ENCODE data around the gene TEX53.

Gene TEX53

GRCh38 chr9:114638404-114638803, 19.2 kb downstream of the TEX53 start:
- DNase-seq (ENCODE audit: low read depth), result no peak

DNA sequence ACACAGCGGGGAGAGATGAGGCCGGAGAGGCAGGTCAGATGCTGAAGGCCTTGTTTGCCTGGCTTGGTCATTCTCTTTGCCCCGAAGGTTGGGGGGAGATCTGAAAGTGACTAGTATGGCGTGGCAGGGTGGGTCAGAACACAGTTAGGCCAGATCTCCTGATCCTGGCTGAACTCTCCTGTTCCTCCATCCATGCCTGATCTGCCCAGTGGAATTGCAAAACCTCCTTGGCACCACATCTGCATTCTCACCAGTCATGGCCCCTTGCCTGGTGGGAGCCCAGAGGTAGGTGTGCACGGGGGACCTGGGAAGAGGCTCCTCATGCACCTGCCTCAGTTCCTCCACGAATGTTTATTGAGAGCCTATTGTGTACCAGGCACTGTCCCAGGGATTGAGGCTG, 23.2 kb downstream of the TEX53 start:
- no peak for DNase-seq (ENCODE audit: low read depth)

GRCh38 chr9:114633438-114634089, 24.0 kb downstream of the TEX53 start:
- DNase-seq (ENCODE audit: low read depth), result peak; percentile 14

GRCh38 chr9:114631166-114631565, 26.4 kb downstream of the TEX53 start:
- no peak for DNase-seq (ENCODE audit: low read depth)

DNA sequence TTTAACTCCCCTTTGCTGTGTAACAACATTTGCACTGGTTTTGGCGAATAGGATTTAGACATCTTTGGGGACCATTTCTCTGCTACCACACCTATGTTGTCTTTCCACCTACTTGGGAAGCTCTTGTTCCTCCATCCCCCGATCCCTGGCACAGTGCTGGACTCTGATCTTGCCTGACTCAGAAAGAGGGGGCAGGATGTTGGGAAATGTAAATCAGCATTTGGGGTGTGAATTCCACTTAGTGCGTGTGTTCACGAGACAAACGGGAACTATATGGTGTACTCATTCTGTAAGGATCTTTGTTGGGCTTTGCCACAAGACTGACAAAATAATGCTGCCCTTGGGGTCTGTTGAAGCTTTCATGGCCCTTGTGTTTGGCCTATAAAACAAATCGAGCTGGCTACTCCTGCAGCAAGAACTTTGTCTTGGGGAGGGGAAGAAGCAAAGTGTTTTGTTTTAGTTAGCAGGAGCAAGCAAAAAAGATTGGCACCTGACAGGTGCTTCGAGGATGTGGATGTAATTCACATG, 28.0 kb downstream of the TEX53 start:
- peak; percentile 14 for DNase-seq (ENCODE audit: low read depth)

- DNase-seq (ENCODE audit: low read depth), result no peak
Observed at GRCh38 chr9:114627553-114627952, 30.1 kb downstream of the TEX53 start.

DNA sequence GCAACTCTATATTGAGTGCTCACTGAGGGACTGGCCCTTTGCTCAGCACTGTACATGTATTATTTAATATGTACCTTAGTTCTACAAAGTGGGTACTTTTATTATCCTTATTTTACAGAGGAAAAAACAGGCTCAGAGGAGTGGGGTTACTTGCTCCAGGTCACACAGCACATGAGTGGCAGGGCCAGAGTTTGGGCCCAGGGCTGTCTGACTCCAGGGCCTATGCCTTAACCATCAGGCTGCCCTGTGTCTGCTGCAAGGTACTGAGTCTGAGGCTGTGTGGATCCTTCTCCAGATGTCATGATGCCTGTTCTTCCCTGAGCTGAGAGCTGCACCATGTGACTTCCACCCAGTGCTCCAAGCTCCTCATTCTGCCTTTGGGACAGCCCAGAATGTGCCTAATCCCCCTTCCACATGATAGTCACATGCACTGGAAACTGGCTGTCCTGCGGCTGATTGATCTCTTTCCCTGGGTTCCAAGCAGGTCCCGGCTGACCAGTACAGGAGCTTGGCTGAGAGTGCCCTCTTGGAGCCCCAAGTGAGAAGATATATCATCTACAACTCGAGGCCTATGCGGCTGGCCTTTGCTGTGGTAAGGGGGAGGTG, 31.1 kb downstream of the TEX53 start:
- no peak for DNase-seq (ENCODE audit: low read depth)

GRCh38 chr9:114624677-114625076, 32.9 kb downstream of the TEX53 start:
- no peak for DNase-seq (ENCODE audit: low read depth)

GRCh38 chr9:114621975-114622609, 35.5 kb downstream of the TEX53 start:
- DNase-seq (ENCODE audit: low read depth), result peak; percentile 76

- DNase-seq (ENCODE audit: low read depth), result no peak
Observed at GRCh38 chr9:114621561-114621960, 36.0 kb downstream of the TEX53 start.

DNA sequence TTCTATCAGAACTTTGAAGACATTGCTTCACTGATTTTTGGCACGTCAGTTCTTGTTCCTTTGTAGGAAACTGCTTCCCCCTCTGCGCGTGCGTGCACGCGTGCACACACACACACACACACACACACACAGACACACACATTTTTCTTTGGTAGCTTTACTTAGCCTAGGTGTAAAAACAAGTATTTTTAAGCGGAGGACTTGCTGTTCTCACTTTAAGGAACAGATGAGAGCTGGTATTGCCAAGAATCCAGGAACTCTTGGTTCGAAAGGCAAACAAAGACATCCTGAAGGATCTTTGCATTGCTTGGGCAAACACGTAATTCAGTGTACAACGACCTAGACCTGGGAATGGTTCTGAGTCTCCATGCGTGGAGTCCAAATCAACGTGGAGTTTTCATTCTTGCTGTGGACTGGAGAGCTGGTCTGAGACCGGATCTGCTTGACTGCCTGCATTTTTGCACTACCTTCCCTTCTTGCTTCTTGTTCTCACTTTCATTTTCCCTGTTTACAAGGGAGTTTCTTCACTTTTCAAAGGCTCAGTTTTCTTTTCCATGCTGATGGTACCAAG, 38.3 kb downstream of the TEX53 start:
- no peak for DNase-seq (ENCODE audit: low read depth)

- no peak for DNase-seq (ENCODE audit: low read depth)
Observed at GRCh38 chr9:114616684-114617520, 40.7 kb downstream of the TEX53 start.

GRCh38 chr9:114614373-114614772, 43.2 kb downstream of the TEX53 start:
- DNase-seq (ENCODE audit: low read depth), result no peak

DNA sequence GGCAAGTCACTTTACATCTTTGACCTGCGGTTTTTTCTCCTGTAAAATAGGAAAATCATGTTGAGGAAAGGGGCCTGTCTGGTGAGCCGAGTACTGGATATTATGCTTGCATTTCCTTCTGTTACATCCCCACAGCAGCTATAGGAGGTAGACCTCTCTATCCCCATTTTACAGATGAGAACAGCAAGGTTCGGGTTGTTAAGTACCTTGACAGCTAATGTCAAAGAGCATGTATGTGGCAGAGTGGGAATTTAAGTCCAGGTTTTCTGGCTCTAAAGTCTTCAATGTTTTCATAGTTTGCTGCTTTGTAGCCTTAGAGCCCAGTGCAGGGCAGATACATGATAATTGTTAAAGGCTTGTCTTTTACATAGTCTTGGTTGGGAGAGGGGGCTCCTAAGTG, 43.7 kb downstream of the TEX53 start:
- DNase-seq (ENCODE audit: low read depth), result no peak

DNA sequence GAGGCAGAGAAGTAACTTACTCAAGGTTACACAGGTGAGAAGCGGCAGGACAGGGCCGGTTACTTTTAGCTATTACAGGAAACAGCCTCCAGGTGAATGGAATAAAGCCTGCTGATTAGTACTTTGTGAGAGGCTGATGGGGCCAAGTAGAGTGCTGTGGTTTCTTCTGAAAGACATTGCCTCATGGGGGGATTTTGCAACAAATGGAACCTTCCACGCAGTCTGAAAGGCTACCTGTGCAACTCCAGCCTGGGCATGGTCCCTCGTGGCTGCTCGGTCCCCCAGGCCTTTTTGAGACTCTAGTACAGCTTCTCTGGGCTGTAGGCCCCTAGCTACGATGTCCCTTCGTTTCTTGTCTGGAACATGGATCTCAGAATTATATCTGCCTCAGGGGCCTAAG, 44.5 kb downstream of the TEX53 start:
- no peak for DNase-seq (ENCODE audit: low read depth)

GRCh38 chr9:114612272-114612923, 45.2 kb downstream of the TEX53 start:
- no peak for DNase-seq (ENCODE audit: low read depth)

DNA sequence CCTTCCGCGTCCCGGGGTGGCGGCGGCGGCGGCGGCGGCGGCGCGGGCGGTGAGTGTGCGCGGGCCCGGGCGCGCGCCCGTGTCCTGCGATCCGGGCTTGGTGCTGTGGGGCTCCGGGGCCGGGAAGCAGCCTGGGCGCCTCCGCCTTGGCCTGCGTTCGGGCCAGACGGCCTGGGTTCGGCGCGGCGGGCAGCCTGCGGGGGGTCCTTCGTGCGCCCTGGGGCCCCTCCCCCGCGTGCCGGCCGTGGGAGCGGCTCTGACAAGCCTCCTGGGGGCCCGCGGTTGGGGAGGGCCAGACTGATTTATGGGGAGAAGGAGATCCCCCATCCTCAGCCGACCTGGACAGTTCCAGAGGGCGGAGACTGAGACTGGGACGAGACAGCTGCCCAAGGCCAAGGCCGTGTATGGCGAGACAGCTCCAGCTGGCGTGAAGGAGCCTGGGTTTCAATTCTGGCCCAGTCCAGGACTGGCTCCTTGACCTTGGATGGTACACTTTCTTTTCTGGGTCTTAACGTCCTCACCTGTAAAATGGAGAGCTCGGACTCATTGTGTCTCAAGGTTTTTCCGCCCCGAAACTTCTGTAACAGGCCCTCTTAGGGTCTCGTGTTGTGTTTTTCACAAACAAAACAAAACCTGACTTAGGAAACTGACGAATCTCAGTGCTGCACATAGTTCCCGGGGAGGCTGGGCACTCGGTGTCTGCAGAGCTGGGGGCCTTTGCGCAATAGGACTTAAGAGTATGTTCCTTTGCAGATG, 45.9 kb downstream of the TEX53 start:
- peak; percentile 69 for DNase-seq (ENCODE audit: low read depth)

DNA sequence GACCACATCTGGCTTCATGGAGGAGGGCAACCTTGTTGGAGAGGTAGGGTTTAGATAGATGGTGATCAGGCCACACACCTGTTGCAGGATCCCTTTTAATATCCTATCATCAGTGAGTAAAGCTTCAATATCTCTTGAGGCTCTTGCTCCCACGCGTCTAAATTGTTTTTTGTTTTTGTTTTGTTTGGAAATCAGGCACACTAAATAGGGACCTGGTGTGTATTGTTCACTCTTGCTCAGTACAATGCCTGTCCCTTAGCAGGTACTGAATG, 49.1 kb downstream of the TEX53 start:
- no peak for DNase-seq (ENCODE audit: low read depth)

GRCh38 chr9:114607671-114608524, 49.7 kb downstream of the TEX53 start:
- no peak for DNase-seq (ENCODE audit: low read depth)

DNA sequence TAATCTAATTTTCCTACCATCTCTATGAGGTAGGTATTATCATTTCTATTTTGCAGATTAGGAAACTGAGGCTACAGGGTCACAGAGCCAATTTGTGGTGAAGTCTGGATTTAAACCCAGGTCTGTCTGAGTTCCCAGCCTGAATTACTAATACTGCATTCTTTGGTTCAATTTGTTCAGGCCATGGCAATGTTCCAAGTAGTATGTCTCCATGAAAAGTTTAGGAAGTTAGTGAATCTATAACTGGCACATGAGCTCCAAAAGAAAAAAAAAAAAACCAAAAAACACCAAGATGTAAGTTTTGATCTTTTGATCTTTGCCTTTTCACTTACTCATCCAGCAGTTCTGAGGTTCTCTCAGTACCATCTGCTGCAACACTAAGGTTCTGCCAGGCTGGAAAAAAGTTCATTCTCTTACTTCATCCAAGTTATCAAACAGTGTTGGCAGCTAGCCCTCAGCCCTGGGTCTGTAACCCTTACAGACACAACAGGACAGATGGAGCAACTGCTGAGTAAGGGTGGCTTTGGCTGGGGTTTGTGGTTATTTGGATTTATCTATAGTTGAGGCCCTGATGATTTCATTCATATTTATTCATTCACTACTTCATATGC, 50.9 kb downstream of the TEX53 start:
- no peak for DNase-seq (ENCODE audit: low read depth)
